GM18508 (cell line): ENCODE results near the gene CHRNB4.

Source experiments
- ATAC-seq: cut with Tn5 transposase; IDR thresholded peaks from one replicate; pipeline ENCODE4 v1.9.1; 2021; ENCODE audit warnings: moderate number of reproducible peaks; ENCODE audit not compliant: insufficient read depth, unreplicated experiment

The CHRNB4 gene

GRCh38 chr15:78671626-78672211, 30.7 kb upstream of the CHRNB4 start:
- ATAC-seq, result no peak

GRCh38 chr15:78668987-78669386, 28.0 kb upstream of the CHRNB4 start:
- no peak for ATAC-seq

- no peak for ATAC-seq
Measured at GRCh38 chr15:78667578-78668236, 26.7 kb upstream of the CHRNB4 start.

GRCh38 chr15:78666010-78666409, 25.0 kb upstream of the CHRNB4 start:
- no peak for ATAC-seq

GRCh38 chr15:78663703-78664102, 22.7 kb upstream of the CHRNB4 start:
- ATAC-seq, result no peak

- no peak for ATAC-seq
Measured at GRCh38 chr15:78662028-78662427, 21.0 kb upstream of the CHRNB4 start.

GRCh38 chr15:78661001-78661400, 20.0 kb upstream of the CHRNB4 start:
- no peak for ATAC-seq

- no peak for ATAC-seq
Measured at GRCh38 chr15:78660584-78660983, 19.6 kb upstream of the CHRNB4 start.

- ATAC-seq, result no peak
Measured at GRCh38 chr15:78658823-78659222, 17.8 kb upstream of the CHRNB4 start.

- no peak for ATAC-seq
Measured at GRCh38 chr15:78654272-78654671, 13.3 kb upstream of the CHRNB4 start.

- ATAC-seq, result no peak
Measured at GRCh38 chr15:78651930-78652615, 11.1 kb upstream of the CHRNB4 start.

- ATAC-seq, result no peak
Measured at GRCh38 chr15:78651007-78651406, 10.0 kb upstream of the CHRNB4 start.

- ATAC-seq, result no peak
Measured at GRCh38 chr15:78650022-78650421, 9.0 kb upstream of the CHRNB4 start.

GRCh38 chr15:78645009-78645408, 4.0 kb upstream of the CHRNB4 start:
- ATAC-seq, result no peak

GRCh38 chr15:78642331-78642730, 1.3 kb upstream of the CHRNB4 start:
- ATAC-seq, result no peak

GRCh38 chr15:78641749-78642275, 802 bp upstream of the CHRNB4 start:
- no peak for ATAC-seq

GRCh38 chr15:78640527-78641101, 396 bp downstream of the CHRNB4 start:
- ATAC-seq, result no peak

GRCh38 chr15:78638658-78639314, 2.2 kb downstream of the CHRNB4 start:
- ATAC-seq, result no peak

GRCh38 chr15:78637776-78638435, 3.1 kb downstream of the CHRNB4 start:
- no peak for ATAC-seq

GRCh38 chr15:78636378-78636859, 4.6 kb downstream of the CHRNB4 start:
- no peak for ATAC-seq
